ENCODE measurements around the gene ACIN1. TPM values are rescaled to one million over a fixed set of nuclear protein-coding genes. Genes with fewer than 3 reads are reported as not detected.
A peak's percentile ranks its signal among the peaks of the same experiment; 100 is the strongest.

The ACIN1 gene
- total and polyA plus RNA-seq, 8 donors: 137 to 380 (median 332) TPM

DNA sequence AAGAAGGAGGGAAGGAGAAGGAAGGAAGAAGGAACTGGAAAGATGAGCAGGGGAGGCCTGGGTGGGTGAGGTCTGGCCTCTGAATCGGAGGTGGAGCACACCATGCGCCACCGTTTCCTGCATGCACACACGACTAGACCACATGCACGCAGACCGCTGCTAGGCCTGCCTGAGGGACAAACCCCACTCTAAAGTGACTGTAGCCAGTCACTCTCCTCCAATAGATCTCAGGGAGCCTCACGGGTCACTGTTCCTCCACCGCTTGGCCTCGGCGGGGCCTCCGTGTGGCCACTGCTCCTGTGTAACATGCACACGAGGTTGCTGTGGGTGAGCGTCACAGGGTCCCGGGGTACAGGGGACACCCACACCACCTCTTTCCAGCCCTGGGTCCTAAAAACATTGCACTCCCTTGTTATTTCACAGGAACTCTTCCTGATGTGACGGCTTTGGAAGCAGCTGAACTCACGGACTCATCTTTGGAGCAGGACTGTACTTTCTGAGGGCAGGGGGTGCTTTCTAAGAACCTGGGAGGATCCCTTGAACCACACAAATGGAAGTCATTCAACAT, 41.7 kb upstream of the ACIN1 start:
- intact Hi-C loops (cut with DNase I): no loop called here
- ATAC-seq: no peak

DNA sequence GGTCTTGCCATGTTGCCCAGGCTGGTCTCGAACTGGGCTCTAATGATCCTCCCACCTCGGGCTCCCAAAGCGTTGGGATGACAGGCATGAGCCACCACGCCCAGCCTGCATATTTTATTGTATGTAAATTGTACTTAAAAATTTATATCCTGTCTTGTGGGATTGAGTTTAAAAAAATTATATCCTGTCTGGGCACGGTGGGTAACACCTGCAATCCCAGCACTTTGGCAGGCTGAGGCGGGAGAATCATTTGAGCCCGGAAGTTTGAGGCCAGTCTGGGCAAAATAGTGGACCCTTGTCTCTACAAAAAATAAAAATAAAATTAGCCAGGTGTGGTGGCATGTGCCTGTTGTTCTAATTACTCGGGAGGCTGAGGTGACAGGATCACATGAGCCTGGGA, 38.0 kb upstream of the ACIN1 start:
- no peak overlapping the region for H3K27ac ChIP-seq
- no peak for ATAC-seq
- intact Hi-C loops (cut with DNase I): no loop called here
- H3K27me3 ChIP-seq: no peaks in the 10 kb centered on the region
- H3K9me3 ChIP-seq: no peaks in the 10 kb centered on the region
- DNase-seq: no peak
- H3K36me3 ChIP-seq: peaks cover 0 to 19% of the 10 kb centered on the region in 2 donors
- H3K4me1 ChIP-seq: peaks cover 0 to 10% of the 10 kb centered on the region in 2 donors
- no peak for TF ChIP-seq CTCF (IDR thresholded peaks at IDR 0.05)
- H3K4me3 ChIP-seq: no peak overlapping the region

More for the DNA sequence above, 41.7 kb upstream of the ACIN1 start:
- Histone ChIP-seq H3K4me3 (no peak overlapping the region), H3K27me3 (no peaks in the 10 kb centered on the region), H3K4me1 (peaks cover 0 to under 1% of the 10 kb centered on the region in 2 donors), H3K27ac (no peak overlapping the region), H3K36me3 (peaks cover 0 to 27% of the 10 kb centered on the region in 2 donors), H3K9me3 (no peaks in the 10 kb centered on the region)
- TF ChIP-seq CTCF (IDR thresholded peaks at IDR 0.05): no peak
- DNase-seq: no peak

- Histone ChIP-seq H3K4me1 (peaks cover 0 to 10% of the 10 kb centered on the region in 2 donors), H3K4me3 (no peak overlapping the region), H3K27me3 (no peaks in the 10 kb centered on the region), H3K27ac (no peak overlapping the region), H3K9me3 (no peaks in the 10 kb centered on the region), H3K36me3 (peaks cover 0 to 27% of the 10 kb centered on the region in 2 donors)
- ATAC-seq: no peak
- no peak for DNase-seq
- intact Hi-C loops (cut with DNase I): no loop called here
- TF ChIP-seq CTCF (IDR thresholded peaks at IDR 0.05): no peak
Observed at GRCh38 chr14:23131482-23131881, 36.5 kb upstream of the ACIN1 start.

DNA sequence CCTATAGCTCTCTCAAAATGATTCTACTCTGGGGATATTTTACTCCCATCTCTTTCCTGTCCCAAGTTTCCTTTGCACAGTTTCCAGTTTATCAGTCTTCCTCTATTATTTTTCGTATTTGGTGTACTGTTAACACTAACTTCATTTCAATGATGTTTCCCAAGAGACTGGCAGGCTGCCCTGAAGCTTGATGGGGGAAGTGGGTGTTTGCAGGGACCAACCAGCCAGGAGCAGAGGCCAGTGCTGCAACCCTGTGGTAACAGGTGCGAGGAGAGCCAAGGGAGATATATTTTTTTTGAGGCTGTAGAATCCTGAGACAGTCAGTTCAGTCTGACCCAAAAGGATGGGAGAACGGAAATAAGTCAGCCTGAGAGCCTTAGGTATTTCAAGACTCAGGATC, 35.9 kb upstream of the ACIN1 start:
- intact Hi-C loops (cut with DNase I): no loop called here
- Histone ChIP-seq H3K27ac (no peak overlapping the region), H3K4me3 (no peak overlapping the region), H3K9me3 (no peaks in the 10 kb centered on the region), H3K27me3 (no peaks in the 10 kb centered on the region), H3K4me1 (peaks cover 0 to 10% of the 10 kb centered on the region in 2 donors), H3K36me3 (peaks cover 0 to 29% of the 10 kb centered on the region in 2 donors)
- no peak for TF ChIP-seq CTCF (IDR thresholded peaks at IDR 0.05)
- DNase-seq: peak in 1 of 4 donors; percentile 53
- peak; percentile 29 for ATAC-seq

DNA sequence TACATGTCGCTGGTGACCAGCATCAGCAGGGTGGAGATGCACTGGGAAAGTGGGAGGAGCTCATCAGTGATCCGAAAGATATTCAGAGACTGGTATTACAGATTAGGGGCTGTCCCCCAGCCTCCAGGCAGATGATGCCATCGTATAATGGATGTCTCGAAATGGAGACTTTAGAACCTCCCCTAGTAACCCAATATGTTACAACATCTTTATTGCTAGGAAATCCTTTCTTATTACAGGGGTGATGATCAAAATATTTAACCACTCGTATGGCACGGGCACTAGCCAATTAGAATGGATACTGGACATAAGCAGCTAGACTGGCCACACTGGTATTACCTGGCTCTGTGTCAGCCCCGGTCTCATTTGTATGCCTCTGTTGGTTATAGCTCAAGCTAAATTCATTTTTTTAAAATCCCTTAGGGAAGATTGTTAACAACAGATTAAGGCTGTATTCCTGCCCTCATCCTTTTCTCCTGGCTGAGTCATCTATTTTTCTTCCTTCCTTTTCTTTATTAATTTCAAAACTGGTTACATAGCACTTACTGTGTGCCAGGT, 34.9 kb upstream of the ACIN1 start:
- intact Hi-C loops (cut with DNase I): loop anchor here in 1 of 2 donors (10.0 kb wide), 1 partner anchor 55 kb away; the partner anchor contains the start of gene SLC7A8
- no peak overlapping the region for H3K27ac ChIP-seq
- peaks cover 0 to 10% of the 10 kb centered on the region in 2 donors for H3K4me1 ChIP-seq
- H3K27me3 ChIP-seq: no peaks in the 10 kb centered on the region
- TF ChIP-seq CTCF (IDR thresholded peaks at IDR 0.05): no peak
- ATAC-seq: no peak
- H3K4me3 ChIP-seq: no peak overlapping the region
- peaks cover 0 to 29% of the 10 kb centered on the region in 2 donors for H3K36me3 ChIP-seq
- H3K9me3 ChIP-seq: no peaks in the 10 kb centered on the region
- no peak for DNase-seq

Data from left lung (tissue), 10 donors.